Naive thymus-derived CD4-positive, alpha-beta T cell (primary cell): Measurements from ENCODE around the gene NPAS2. TPM values are rescaled to one million over a fixed set of nuclear protein-coding genes. Genes with fewer than 3 reads are reported as not detected.
A peak's percentile ranks its signal among the peaks of the same experiment; 100 is the strongest.

Experiments
- ATAC-seq: fragments of 150-1000 bp; cut with Tn5 transposase; 2 replicates; pipeline ENCODE4 v1.10.0; 2021; ENCODE audit warnings: mild to moderate bottlenecking, moderate library complexity
- CTCF ChIA-PET: fragments of 350-600 bp; sonication (Branson Sonifier 250); formaldehyde crosslinking; loops from one replicate; lab custom pipeline; 2021; ENCODE audit warnings: antibody characterized with exemption; lab: Charles Lee
- POLR2A ChIA-PET: fragments of 350-600 bp; sonication (Branson Sonifier 250); formaldehyde crosslinking; loops from one replicate; lab custom pipeline; 2021; ENCODE audit warnings: antibody characterized with exemption, inconsistent platforms; lab: Charles Lee
- DNase-seq, 9 donors: peaks; one replicate each; pipeline versions ENCODE4 v3.0.0 to v3.0.0-alpha.2; 2020 to 2022; ENCODE audit warnings: mixed read lengths in 1 of 9
- H3K27ac ChIP-seq: one replicate; pipeline ENCODE4 v1.7.0; 2013; ENCODE audit warnings: mild to moderate bottlenecking, low read depth, low read length, moderate library complexity
- H3K27me3 ChIP-seq, 2 donors: one replicate each; pipeline ENCODE4 v1.7.0; 2013; ENCODE audit warnings: low read length in 2 of 2, mild to moderate bottlenecking in 2 of 2, moderate library complexity in 2 of 2; ENCODE audit not compliant: control insufficient read depth in 2 of 2, insufficient read depth in 2 of 2
- H3K36me3 ChIP-seq, 3 experiments: 1 replicate in 2 of 3; 2 replicates in 1 of 3; pipeline ENCODE4 v1.7.0; 2013; ENCODE audit warnings: low read length in 3 of 3, mild to moderate bottlenecking in 3 of 3, moderate library complexity in 1 of 3; ENCODE audit not compliant: insufficient read depth in 3 of 3, control insufficient read depth in 2 of 3
- H3K4me1 ChIP-seq, 2 donors: one replicate each; pipeline ENCODE4 v1.7.0; 2013; ENCODE audit warnings: low read length in 2 of 2, mild to moderate bottlenecking in 2 of 2, moderate library complexity in 1 of 2; ENCODE audit not compliant: control insufficient read depth in 2 of 2, insufficient read depth in 2 of 2
- H3K4me3 ChIP-seq: 2 replicates; pipeline ENCODE4 v1.7.0; 2013; ENCODE audit warnings: mild to moderate bottlenecking, low read length
- H3K9me3 ChIP-seq, 3 experiments: 1 replicate in 2 of 3; 2 replicates in 1 of 3; pipeline ENCODE4 v1.7.0; 2013; ENCODE audit warnings: low read length in 3 of 3; ENCODE audit not compliant: control insufficient read depth in 2 of 3
- H3K27ac Mint-ChIP-seq, 9 donors: one replicate each; pipeline ENCODE4 v1.8.0; 2020 to 2022; ENCODE audit warnings: mixed read lengths in 9 of 9, mild to moderate bottlenecking in 8 of 9, moderate library complexity in 5 of 9, inconsistent platforms in 2 of 9
- H3K27me3 Mint-ChIP-seq, 5 donors: one replicate each; pipeline ENCODE4 v1.8.0; 2021 to 2022; ENCODE audit warnings: mixed read lengths in 5 of 5, mild to moderate bottlenecking in 1 of 5
- H3K36me3 Mint-ChIP-seq, 5 donors: one replicate each; pipeline ENCODE4 v1.8.0; 2020 to 2022; ENCODE audit warnings: mixed read lengths in 5 of 5, mild to moderate bottlenecking in 3 of 5, inconsistent platforms in 1 of 5
- H3K4me1 Mint-ChIP-seq, 7 donors: one replicate each; pipeline ENCODE4 v1.8.0; 2020 to 2022; ENCODE audit warnings: mixed read lengths in 7 of 7, mild to moderate bottlenecking in 3 of 7, inconsistent platforms in 1 of 7
- H3K4me3 Mint-ChIP-seq, 10 donors: one replicate each; pipeline ENCODE4 v1.8.0; 2020 to 2022; ENCODE audit warnings: mild to moderate bottlenecking in 10 of 10, mixed read lengths in 10 of 10, moderate library complexity in 6 of 10, inconsistent platforms in 2 of 10
- H3K9me3 Mint-ChIP-seq, 11 donors: one replicate each; pipeline ENCODE4 v1.8.0; 2020 to 2022; ENCODE audit warnings: mixed read lengths in 11 of 11, mild to moderate bottlenecking in 4 of 11, inconsistent platforms in 1 of 11, moderate library complexity in 1 of 11
- intact Hi-C, 2 donors: fragments of 100-400 bp; cut with micrococcal nuclease; formaldehyde crosslinking; loops; one replicate each; pipeline ENCODE4 v1.15.1; 2023
- polyA plus RNA-seq, 2 donors: library from polyadenylated mRNA; unstranded; fragments of 300-500 nt; fragmentation: Illumina TruSeq; gene quantifications; one replicate each; pipeline ENCODE4 v1.2.3, GENCODE V29; 2021
- total RNA-seq, 6 experiments: library from RNA in 5 of 6; stranded (reverse) in 5 of 6; gene quantifications; 1 replicate in 5 of 6; 2 replicates in 1 of 6; pipeline ENCODE4 v1.2.3 and lab custom pipeline; 2021 to 2026

NPAS2 gene
- total and polyA plus RNA-seq, 7 experiments from 2014 or later: 1.2 to 15.0 (median 8.3) TPM

GRCh38 chr2:100936070-100936741 is 116.3 kb downstream of the NPAS2 start:
- Mint-ChIP-seq H3K9me3 (no peaks in the 10 kb centered on the region), H3K27me3 (peaks cover 0 to 3% (median 0%) of the 10 kb centered on the region in 5 donors), H3K36me3 (peaks cover 0 to 30% (median 6%) of the 10 kb centered on the region in 5 donors), H3K27ac (no peak overlapping the region), H3K4me1 (peaks cover 10 to 22% (median 18%) of the 10 kb centered on the region in 7 donors), H3K4me3 (no peak overlapping the region)
- DNase-seq (no peak), ATAC-seq (no peak)
- intact Hi-C loops: no loop called here
- ChIA-PET CTCF (no interaction called here), POLR2A (no interaction called here)
- no peak overlapping the region for H3K4me3 ChIP-seq
- no peaks in the 10 kb centered on the region for H3K27me3 ChIP-seq
- peaks cover 0 to 12% of the 10 kb centered on the region in 2 donors for H3K4me1 ChIP-seq
- H3K27ac ChIP-seq: no peak overlapping the region
- no peaks in the 10 kb centered on the region for H3K36me3 ChIP-seq
- H3K9me3 ChIP-seq: no peaks in the 10 kb centered on the region

DNA sequence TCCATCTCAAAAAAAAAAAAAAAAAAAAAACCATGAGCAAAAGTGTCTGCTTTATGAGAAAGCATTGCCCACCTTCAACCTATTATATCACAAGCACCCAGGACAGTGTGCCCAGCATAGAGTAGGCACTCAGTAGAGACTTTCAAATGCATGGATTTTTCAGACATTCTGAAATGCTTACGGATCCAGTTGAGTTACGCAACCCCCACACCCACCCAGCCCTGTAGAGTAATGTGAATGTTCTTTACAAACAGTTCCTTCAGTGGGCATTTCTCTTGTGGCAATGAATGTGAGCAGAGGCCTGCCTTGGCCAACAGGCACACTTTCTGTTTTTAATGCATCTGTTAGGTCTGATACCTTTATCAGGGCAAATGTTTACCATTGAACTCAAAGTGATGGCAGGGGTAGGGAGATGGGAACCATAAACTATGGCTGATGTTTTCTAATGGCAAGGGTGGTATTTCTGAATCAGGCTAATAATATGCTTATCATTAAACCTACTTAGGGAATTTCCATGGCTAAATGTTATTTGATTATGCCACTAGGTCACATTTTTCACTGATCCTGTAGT is 117.1 kb downstream of the NPAS2 start:
- no peaks in the 10 kb centered on the region for H3K36me3 ChIP-seq
- H3K4me1 Mint-ChIP-seq: peaks cover 18 to 31% (median 26%) of the 10 kb centered on the region in 7 donors
- H3K36me3 Mint-ChIP-seq: peaks cover 0 to 29% (median 6%) of the 10 kb centered on the region in 5 donors
- H3K4me3 Mint-ChIP-seq: no peak overlapping the region
- no peaks in the 10 kb centered on the region for H3K9me3 Mint-ChIP-seq
- no peaks in the 10 kb centered on the region for H3K9me3 ChIP-seq
- H3K27ac Mint-ChIP-seq: no peak overlapping the region
- H3K27me3 ChIP-seq: no peaks in the 10 kb centered on the region
- CTCF ChIA-PET: no interaction called here
- peaks cover 4 to 20% of the 10 kb centered on the region in 2 donors for H3K4me1 ChIP-seq
- intact Hi-C loops: no loop called here
- POLR2A ChIA-PET: no interaction called here
- H3K4me3 ChIP-seq: no peak overlapping the region
- peaks cover 0 to 3% (median 0%) of the 10 kb centered on the region in 5 donors for H3K27me3 Mint-ChIP-seq
- no peak for DNase-seq
- ATAC-seq: no peak
- H3K27ac ChIP-seq: no peak overlapping the region

- POLR2A ChIA-PET: no interaction called here
These were observed 118.4 kb downstream of the NPAS2 start for GRCh38 chr2:100938031-100939026.

DNA sequence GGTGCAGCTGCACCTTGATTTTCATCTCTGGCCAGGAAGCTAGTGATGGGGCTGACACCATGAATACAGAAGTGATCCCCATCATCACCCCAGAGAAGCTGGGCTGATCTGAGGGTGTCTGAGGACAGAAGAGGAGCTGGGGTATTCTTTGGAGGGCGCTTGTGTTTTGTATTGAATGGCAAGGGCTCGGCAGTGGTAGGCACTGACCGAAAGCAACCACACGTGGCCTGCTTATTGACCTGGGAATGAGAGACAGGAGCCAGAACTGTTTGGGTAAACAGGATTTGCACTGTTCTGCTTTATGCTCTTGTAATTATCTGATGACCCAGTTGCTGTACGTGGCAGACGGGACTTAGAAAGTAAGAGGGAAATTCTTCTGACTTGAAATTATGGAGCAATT is 119.5 kb downstream of the NPAS2 start:
- peaks cover 0 to 3% (median 0%) of the 10 kb centered on the region in 5 donors for H3K27me3 Mint-ChIP-seq
- POLR2A ChIA-PET: no interaction called here
- DNase-seq (no peak), ATAC-seq (no peak)
- CTCF ChIA-PET: no interaction called here
- H3K4me1 ChIP-seq: peaks cover 4 to 29% of the 10 kb centered on the region in 2 donors
- no peaks in the 10 kb centered on the region for H3K36me3 ChIP-seq
- no peak overlapping the region for H3K4me3 ChIP-seq
- H3K36me3 Mint-ChIP-seq: peaks cover 0 to 23% (median 9%) of the 10 kb centered on the region in 5 donors
- peaks cover 20 to 46% (median 40%) of the 10 kb centered on the region in 7 donors for H3K4me1 Mint-ChIP-seq
- H3K4me3 Mint-ChIP-seq: peak overlapping the region in 2 of 10 donors; percentile 24 to 68
- H3K9me3 Mint-ChIP-seq: no peaks in the 10 kb centered on the region
- no peaks in the 10 kb centered on the region for H3K27me3 ChIP-seq
- H3K27ac Mint-ChIP-seq: peak overlapping the region in 6 of 9 donors; percentile 4 to 94 (median 58)
- H3K9me3 ChIP-seq: no peaks in the 10 kb centered on the region
- H3K27ac ChIP-seq: no peak overlapping the region
- intact Hi-C loops: no loop called here

More at GRCh38 chr2:100938031-100939026, 118.4 kb downstream of the NPAS2 start:
- Mint-ChIP-seq H3K27me3 (peaks cover 0 to 3% (median 0%) of the 10 kb centered on the region in 5 donors), H3K4me1 (peaks cover 19 to 43% (median 36%) of the 10 kb centered on the region in 7 donors), H3K4me3 (no peak overlapping the region), H3K27ac (peak overlapping the region in 2 of 9 donors; percentile 50 to 92), H3K36me3 (peaks cover 0 to 26% (median 6%) of the 10 kb centered on the region in 5 donors), H3K9me3 (no peaks in the 10 kb centered on the region)
- Histone ChIP-seq H3K4me3 (no peak overlapping the region), H3K27ac (no peak overlapping the region), H3K36me3 (no peaks in the 10 kb centered on the region), H3K4me1 (peaks cover 4 to 29% of the 10 kb centered on the region in 2 donors), H3K9me3 (no peaks in the 10 kb centered on the region), H3K27me3 (no peaks in the 10 kb centered on the region)
- no peak for DNase-seq
- CTCF ChIA-PET: no interaction called here
- no peak for ATAC-seq
- intact Hi-C loops: no loop called here

GRCh38 chr2:100940240-100940639 is 120.3 kb downstream of the NPAS2 start:
- no peak overlapping the region for H3K27ac ChIP-seq
- CTCF ChIA-PET: interaction anchor here (0.8 to 1.3 kb wide), 3 partner anchors 11 to 330 kb away, joined by 3 read pairs; no protein-coding TSS in a partner anchor
- no peak overlapping the region for H3K4me3 ChIP-seq
- no peaks in the 10 kb centered on the region for H3K9me3 ChIP-seq
- peak overlapping the region; percentile 44 to 94 (median 90) for H3K27ac Mint-ChIP-seq
- DNase-seq (no peak), ATAC-seq (no peak)
- POLR2A ChIA-PET: no interaction called here
- no peaks in the 10 kb centered on the region for H3K27me3 ChIP-seq
- H3K36me3 Mint-ChIP-seq: peaks cover 0 to 15% (median 10%) of the 10 kb centered on the region in 5 donors
- intact Hi-C loops: loop anchor here in 1 of 2 donors (10.0 kb wide), 1 partner anchor 125 kb away; no protein-coding TSS in a partner anchor
- peaks cover 0 to 3% (median 0%) of the 10 kb centered on the region in 5 donors for H3K27me3 Mint-ChIP-seq
- peaks cover 4 to 29% of the 10 kb centered on the region in 2 donors for H3K4me1 ChIP-seq
- no peaks in the 10 kb centered on the region for H3K9me3 Mint-ChIP-seq
- H3K4me1 Mint-ChIP-seq: peaks cover 20 to 50% (median 40%) of the 10 kb centered on the region in 7 donors
- H3K36me3 ChIP-seq: no peaks in the 10 kb centered on the region
- H3K4me3 Mint-ChIP-seq: peak overlapping the region in 9 of 10 donors; percentile 18 to 87 (median 75)
